ENCODE data around the gene SSC5D.
"Not testable (repeated sequence)": the region's sequence is repeated elsewhere in the genome, so short reads cannot be mapped to it uniquely, and the experiment has no call there.

Gene SSC5D

DNA sequence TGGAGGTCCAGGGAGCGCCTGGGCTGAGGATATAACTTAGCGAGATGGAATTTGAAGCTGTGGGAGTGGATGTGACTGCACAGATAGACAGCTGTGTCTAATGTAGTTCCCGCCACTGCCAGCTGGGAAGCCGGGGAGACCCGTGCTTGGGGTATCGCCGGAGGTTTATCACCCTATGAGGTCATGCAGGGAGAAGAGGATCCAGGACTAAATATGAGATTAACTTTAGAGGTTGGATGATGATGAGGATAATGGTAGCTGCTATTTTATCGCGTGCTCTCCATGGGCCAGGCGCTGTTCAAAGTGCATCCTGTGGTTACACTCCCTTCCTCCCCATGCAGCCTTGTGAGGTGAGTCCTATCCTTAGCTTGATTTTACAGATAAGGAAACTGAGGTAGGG lies 19.9 kb downstream of the SSC5D start:
- DNase-seq = no peak

DNA sequence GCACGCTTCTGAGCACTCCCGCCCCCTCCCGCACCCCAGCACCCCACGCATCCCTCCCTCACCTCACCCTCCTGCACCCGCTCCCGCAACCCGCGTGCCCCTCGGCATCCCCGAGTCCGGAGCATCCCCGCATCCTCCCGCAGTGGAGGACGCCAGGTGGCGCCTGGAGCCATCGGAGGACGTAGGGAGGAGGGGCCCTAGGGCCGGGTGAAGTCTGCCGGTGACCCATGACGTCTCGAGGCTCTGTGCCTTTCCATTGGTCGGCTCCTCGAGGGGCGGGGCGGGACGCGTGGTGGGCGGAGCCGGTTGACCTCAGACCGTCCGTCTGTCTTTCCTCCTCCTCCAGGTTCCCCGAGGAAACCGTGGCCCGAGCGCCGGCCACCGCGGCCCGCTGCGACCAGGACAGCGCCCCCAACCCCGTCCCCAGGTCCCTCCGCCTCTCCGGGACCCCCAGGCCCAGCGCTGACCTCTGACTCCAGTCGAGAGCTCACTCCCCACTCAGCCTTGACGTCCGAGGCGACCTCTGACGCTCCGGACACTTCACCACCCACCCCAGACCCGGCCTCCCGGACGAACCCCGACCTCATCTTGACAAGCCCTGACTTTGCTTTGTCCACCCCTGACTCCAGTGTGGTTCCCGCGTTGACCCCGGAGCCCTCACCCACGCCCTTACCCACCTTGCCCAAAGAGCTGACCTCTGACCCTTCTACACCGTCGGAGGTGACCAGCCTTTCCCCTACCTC lies 28.8 kb downstream of the SSC5D start:
- DNase-seq = peak; percentile 90

DNA sequence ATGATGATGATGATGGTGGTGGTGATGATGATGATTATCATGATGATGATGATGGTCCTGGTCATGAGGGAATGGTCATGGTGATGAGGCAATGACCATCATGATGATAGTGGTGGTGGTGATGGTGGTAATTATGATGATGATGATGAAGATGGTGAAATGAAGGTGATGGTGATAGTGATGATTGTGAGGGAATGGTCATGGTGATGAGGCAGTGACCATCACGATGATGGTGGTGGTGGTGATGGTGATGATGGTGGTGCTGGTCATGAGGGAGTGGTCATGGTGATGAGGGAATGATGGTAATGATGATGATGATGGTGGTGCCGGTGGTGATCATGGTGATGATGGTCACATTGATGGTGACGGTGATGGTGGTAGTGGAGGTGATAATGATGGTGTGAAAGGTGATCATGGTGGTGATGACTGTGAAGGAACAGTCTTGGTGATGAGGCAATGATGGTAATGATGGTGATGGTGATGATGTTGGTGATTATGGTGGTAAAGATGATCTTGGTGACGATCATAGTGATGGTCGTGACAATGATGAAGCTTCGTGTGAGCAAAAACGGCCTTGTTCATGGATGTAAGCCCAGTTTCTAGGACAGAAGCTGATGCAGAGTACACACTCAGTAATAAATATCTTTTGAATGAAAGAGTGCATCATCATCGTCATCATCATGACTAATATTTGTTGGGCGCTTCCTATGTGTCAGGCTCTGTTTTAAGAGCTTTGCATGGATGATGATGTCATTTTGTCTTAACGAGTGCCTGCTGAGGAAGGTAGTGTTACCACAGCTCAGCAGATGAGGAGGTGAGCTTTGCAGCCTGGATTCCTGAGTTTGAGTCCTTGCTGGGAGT lies 31.4 kb downstream of the SSC5D start:
- DNase-seq = peak; percentile 76

DNA sequence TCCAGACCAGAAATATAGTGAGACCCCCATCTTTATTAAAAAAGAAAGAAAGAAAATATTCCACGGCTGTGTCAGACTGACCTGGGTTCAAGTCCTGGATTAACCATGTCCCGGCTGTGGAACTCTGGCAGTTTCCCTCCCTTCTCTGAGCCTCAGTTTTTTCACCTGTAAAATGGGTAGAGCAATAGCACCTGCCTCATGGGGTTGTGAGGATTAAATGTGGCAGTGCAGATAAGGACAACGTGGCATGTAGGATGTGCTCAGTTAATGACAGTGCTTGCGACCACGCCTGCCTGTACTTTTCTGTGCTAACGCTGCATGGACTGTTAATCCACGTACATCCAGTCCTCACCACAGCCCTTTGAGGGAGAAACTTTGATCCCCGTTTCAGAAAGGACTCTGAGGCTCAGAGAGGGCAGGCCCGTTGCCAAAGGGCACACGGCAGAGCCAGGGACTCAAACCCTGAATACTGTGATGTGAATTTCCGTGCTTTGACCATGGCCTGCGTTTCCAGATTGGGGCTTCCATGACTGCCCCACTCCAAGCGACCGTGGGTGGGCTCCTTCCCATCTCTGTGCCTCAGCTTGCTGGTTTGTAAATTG lies 32.6 kb downstream of the SSC5D start:
- DNase-seq = no peak

DNA sequence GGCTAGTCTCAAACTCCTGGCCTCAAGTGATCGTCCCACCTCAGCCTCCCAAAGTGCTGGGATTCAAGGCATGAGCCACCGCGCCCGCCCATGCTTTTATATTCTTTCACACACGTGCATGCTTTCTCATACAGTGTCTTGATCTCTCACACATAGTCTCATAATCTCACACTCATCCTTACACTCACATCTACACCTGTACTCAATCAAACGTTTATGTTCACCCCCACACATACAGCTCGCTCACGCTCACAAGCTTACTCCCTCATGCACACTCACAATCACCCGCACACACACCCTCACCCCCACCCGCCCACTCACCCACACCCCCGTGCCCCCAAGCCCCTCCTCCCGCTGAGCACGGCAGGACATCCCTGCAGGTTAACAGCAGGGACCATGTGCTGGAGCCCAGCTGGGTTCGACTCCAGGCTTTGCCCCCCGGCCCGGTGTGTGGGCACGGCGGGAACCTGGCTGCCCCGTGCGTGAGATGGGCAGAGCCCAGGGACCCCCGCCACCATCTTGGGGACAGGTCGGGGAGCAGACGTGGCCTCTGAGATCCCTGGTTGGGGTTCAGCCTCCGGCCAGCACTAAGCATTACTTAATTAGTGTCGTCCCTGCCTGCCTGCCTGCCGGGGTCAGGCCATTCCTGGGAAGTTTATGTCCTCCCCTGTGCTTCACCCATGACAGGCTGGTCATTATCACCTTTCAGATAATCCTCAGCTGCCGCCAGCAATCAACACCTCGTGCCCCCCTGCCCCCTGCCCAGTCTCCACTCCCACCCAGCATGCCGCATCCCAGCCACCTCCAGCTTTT lies 37.3 kb downstream of the SSC5D start:
- DNase-seq = no peak

DNA sequence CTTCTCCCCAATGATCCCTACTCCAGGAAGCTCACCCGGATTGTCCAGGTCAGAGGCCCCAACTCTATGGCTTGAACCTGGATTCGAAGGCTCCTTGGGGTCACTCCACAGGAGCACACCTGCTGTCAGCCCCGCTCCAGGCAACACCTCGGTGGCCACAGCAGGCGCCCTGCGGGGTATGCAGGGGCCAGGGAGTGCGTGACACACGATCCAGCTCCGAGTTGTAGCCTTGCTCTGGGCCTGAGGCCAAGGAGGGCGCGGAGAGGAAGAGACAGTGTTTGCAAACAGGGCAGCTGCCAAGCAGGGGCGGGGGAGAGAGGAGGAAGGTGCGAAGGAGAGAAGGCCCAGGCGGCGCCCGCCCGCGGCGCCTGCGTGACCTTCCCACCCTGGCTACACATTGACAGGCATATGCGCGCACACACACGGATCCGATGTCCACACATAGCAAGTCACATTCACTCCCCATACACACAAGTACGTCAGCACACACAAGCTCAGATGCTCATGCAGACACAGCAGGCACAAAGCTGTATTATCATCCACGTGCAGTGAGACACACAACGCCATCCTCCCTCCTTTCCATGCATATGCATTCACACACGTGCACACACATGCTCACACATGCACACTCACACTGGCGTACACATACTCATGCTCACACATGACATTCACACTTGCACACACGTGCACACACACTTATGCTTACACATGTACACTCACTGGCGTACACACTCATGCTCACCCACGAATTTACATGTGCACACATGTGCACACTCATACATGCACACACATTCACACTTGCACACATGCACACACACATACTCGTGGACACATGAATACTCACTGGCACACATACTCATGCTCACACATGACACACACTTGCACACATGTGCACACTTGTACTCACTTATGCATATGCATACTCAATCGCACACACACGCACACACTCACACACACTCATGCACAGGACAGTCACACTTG lies 38.3 kb downstream of the SSC5D start:
- peak; percentile 41 for DNase-seq

DNA sequence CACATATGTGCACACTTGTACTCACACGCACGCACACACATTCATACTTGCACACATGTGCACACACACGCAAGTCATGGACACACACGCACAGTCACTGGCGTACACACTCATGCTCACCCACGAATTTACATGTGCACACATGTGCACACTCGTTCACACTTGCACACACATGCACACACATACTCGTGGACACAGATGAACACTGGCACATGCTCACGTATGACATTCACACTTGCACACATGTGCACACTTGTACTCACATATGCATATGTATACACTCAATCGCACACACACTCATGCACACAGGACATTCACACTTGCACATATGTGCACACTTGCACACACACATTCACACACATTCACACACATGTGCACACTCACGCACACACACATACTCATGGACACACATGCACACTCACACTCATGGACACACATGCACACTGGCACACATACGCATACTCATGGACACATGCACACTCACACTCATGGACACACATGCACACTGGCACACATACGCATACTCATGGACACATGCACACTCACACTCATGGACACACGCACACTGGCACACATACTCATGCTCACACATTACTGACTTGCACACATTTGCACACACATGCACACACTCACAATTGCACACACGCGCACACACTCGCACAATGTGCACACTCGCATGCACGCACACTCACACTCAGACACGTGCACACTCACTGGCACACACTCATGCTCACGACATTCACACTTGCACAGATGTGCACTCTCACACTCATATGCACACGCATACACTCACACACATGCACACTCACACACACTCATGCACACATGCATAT lies 39.2 kb downstream of the SSC5D start:
- DNase-seq = no peak

DNA sequence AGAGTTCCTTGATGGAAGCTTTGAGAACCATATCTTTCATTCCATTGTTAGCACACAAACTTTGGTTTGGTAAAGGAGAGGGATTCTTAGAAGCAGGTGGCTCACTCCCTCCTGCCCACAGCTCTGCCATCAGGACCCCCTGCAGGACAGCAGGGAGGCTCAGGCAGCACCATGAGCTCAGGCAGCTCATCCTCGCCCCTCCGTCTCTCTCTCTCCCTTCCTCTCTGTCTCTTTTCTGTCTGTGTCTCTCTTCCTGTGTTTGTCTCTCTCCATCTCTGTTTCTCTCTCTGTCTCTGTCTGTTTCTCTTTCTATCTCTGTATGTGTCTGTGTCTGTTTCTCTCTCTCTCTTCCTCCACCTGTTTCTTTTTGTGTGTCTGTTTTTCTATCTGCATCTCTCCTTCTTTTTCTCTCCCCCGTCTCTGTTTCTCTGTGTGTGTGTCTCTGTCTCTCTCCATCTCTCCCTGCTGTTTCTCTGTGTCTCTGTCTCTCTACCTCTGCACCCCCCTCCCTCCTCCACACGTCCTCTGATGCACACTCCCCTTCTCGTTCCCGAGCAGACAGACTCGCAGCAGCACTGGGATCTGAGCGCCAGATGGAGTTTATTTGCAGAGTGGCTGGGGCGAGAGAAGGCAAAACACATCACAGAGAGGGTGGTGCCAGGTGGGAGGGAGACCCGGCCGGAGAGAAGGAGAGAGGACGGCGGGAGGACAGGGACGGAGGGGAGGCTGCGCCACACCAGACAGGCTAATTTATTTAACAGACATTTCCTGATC lies 40.0 kb downstream of the SSC5D start:
- peak; percentile 34 for DNase-seq

DNA sequence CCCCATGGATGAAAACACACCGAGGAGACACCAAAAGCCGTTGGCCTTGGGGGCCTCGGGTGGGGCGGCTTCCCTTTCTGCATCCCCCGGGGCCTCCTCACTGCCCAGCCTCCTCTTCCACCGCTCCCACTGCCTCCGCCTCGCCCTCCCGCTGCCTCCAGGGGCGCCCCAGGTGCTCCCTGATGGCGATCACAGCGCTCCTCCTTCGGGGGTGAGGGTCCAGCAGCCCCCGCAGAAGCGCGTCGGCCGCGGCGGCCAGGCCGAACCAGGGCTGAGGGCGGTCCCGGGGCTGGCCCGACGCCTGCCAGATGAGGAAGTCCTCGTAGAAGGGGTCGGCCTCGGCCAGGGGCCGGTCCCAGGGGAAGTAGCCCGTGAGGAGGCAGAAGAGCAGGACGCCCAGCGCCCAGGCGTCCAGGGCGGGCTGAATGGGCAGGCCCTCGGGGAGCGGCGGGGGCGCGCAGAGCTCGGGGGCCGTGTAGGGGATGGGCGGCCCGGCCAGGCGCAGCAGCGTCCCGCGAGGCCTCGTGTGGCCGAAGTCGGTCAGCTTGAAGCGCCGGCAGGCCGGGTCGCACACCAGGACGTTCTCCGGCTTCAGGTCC lies 41.5 kb downstream of the SSC5D start:
- DNase-seq = no peak

DNA sequence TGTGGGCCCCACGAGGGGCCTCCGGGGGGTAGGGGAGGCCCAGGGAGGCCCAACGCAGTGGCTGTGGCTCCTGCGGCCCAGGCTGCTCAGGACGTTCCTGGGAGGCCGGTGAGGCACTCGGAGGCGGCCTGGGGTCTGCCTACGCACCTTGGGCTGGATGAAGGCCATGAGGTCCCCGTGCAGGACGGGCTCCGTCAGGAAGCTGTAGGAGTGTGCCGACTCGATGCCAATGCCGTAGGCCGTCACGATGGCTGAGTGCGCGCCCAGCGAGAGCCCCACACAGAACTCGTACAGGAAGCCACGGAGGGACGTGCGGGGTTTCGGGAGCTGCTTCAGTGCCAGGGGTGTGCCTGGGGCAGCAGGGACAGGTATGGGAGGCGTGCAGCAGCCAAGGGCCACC lies 42.8 kb downstream of the SSC5D start:
- no peak for DNase-seq

DNA sequence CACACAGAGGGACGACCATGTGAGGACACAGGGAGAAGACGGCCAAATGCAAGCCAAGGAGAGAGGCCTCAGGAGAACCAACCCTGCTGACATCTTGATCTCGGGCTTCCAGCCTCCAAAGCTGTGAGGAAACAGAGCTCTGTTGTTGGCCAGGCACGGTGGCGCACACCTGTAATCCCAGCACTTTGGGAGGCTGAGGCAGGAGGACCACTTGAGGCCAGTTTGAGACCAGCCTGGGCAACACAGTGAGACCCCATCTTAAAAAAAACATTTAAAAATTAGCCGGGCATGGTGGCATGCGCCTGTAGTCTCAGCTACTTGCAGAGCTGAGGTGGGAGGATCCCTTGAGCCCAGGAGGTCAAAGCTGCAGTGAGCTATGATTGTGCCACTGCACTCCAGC lies 46.0 kb downstream of the SSC5D start:
- not testable (repeated sequence) for DNase-seq

DNA sequence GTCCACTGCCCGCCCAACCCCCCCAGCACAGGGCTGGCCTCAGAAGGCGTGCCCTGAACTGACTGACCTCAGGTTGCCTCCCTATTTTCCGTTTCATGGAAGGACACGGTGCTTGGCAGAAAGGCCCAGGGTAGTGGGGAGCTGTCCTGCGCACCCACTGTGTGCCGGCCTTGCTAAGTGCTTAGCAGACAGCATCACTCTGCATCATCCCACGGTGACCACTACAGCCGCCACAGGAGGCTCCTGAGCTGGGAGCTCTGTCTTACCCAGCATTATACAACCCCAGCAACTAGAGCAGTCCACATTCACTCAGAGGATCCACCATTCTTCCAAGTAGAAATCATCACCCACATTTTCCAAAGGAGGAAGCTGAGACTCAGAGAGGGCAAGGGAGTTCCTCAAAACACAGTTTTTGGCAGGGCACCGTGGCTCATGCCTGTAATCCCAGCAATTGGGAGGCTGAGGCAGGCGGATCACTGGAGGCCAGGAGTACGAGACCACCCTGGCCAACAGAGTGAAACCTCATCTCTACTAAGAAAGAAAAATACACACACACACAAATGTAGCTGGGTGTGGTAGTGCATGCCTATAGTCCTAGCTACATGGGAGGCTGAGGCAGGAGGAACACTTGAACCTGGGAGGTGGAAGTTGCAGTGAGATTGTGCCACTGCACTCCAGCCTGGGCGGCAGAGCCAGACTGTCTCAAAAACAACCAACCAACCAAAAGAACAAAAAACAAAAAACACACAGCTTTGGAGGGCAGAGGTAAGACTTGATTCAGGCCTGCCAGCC lies 47.1 kb downstream of the SSC5D start:
- DNase-seq = no peak

DNA sequence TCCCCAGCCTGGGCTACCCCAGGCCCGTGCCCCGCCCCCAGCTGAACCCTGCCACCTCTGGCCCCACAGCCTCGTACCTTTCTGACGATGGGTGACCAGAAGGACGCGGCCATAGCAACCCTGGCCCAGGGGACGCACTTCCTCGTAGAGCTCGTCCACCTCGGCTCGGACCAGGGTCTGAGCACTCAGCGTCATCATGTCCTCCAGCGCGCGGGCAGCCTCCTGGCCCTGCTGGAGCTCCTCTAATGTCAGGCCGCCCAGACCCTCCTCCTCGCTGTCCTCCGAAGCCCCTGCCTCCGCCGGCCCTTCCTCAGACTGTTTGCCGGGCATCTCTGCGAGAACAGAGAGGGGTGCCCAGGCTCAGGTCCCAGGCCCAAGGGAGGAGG lies 47.7 kb downstream of the SSC5D start:
- no peak for DNase-seq

DNA sequence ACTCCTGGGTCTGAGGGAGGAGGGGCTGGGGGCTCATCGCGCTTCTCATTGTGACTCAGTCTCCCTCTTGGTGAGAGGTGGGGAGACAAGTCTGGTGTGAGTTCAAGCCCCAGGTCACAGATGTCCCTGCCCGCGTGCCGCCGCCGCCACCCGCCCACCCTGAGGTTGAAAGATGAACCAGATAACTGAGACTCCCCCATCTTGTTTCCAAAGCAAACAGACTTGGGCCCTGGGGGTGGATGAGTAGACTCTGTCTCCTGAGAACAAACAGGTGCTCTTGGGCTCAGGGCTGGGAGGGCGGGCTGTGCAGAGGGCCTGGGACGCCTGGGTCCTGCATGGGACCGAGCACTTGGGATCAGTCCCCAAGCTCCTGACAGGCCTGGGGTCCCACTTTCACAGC lies 48.1 kb downstream of the SSC5D start:
- no peak for DNase-seq

DNA sequence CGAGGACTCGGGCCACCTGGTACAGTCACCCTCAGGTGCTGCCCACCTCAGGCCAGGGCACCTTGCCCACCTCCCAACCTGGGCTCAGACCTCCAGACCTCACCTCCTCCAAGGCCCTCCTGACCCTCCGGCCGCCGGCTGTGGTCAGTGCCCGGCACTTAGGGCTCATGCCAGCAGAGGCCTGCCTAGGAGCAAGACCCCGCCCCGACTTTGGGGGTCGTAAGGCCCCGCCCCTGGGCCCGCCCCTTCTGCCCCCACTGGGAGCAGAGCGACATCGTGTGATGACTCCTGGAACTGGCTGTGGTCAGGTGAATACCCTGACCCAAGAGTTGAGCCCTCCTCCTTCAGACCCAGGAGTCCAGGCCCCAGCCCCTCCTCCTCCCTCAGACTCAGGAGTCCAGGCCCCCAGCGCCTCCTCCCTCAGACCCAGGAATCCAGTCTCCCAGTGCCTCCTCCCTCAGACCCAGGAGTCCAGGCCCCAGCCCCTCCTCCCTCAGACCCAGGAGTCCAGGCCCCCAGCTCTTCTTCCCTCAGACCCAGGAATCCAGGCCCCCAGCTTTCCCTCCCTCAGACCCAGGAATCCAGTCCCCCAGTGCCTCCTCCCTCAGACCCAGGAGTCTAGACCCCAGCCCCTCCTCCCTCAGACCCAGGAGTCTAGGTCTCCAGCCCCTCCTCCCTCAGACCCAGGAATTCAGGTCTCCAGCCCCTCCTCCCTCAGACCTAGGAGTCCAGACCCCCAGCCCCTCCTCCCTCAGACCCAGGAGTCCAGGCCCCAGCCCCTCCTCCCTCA lies 48.9 kb downstream of the SSC5D start, which contains the start of gene SBK2:
Gene SBK2 (minus strand): TSS at position 183 of the 790 bp plus-strand sequence. CDS start 839 bp downstream, outside the sequence.
- DNase-seq = no peak

DNA sequence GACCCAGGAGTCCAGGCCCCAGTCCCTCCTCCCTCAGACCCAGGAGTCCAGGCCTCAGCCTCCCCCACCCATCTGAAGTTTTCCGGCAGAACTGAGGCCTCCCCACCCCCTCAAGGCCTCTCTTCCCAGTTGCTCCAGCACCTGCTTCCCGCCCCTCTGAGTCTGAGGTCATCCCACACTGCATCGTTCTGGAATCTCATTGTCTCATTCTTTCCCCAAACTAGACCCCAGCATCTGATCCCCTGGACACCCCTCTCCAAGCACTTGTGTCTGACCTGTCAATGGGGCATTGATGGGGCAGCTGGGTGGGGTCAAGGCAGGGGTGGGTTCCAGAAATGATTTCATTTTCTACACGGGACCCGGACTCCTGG lies 49.5 kb downstream of the SSC5D start:
- DNase-seq = peak; percentile 31

DNA sequence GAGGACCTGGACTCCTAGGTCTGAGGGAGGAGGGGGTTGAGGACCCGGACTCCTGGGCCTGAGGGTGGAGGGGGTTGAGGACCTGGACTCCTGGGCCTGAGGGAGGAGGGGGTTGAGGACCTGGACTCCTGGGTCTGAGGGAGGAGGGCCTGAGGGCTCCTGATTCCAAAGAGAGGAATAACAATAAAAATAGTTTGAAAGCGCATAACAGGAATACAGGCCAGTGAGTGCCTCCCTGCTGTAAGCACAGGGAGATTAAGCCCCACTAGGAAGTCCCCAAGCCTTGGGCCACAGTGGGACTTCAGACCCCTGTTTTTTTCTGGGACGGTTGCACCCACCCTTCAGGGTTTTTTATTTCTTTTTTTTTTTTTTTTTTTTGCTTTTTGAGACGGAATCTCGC lies 49.9 kb downstream of the SSC5D start:
- DNase-seq = no peak
